GM10248 (cell line): ENCODE measurements around the gene CHPF.

Experiments used
- CTCF ChIA-PET: fragments of 300-600 bp; sonication (Branson Sonifier 250); formaldehyde crosslinking; extraction: SDS; loops from one replicate; lab custom pipeline; 2021; ENCODE audit warnings: antibody characterized with exemption; lab: Yijun Ruan, JAX
- POLR2A ChIA-PET: fragments of 350-650 bp; sonication (Branson Sonifier 250); formaldehyde crosslinking; extraction: SDS; loops from one replicate; lab custom pipeline; 2020; ENCODE audit warnings: antibody characterized with exemption; lab: Yijun Ruan, JAX
- DNase-seq: peaks from one replicate; pipeline ENCODE4 v3.0.0; 2012; ENCODE audit errors: extremely low spot score
- CTCF ChIP-seq: IDR thresholded peaks from 2 replicates; pipeline ENCODE4 v1.5.1; 2012; ENCODE audit warnings: mild to moderate bottlenecking, low read depth; ENCODE audit errors: extremely low read depth, missing control alignments, control extremely low read depth

The CHPF gene

GRCh38 chr2:219500135-219500534, 43.5 kb downstream of the CHPF start:
- ChIA-PET POLR2A (interaction anchor here (0.6 to 1.1 kb wide), 2 partner anchors 10 to 1214 kb away, joined by 3 to 6 read pairs; no protein-coding TSS in a partner anchor), CTCF (interaction anchor here (0.9 to 18.5 kb wide), 11 partner anchors 8 to 205 kb away, joined by 3 to 325 read pairs (median 6); partner anchors contain the start of gene ASIC4)
- no peak for TF ChIP-seq CTCF
- no peak for DNase-seq

GRCh38 chr2:219499555-219499954, 44.1 kb downstream of the CHPF start:
- no peak for DNase-seq
- ChIA-PET CTCF (interaction anchor here (1.0 to 18.5 kb wide), 13 partner anchors 8 to 205 kb away, joined by 3 to 325 read pairs (median 6); partner anchors contain the start of gene ASIC4), POLR2A (interaction anchor here (1.1 kb wide), 1 partner anchor 10 kb away, joined by 3 read pairs; no protein-coding TSS in a partner anchor)
- TF ChIP-seq CTCF, result no peak

GRCh38 chr2:219499058-219499307, 44.6 kb downstream of the CHPF start:
- no peak for DNase-seq
- no peak for TF ChIP-seq CTCF
- CTCF ChIA-PET, result interaction anchor here (0.7 to 18.5 kb wide), 14 partner anchors 11 to 204 kb away, joined by 3 to 325 read pairs (median 6); partner anchors contain the start of genes ASIC4 and DNPEP
- POLR2A ChIA-PET, result interaction anchor here (1.2 to 1.9 kb wide), 3 partner anchors 11 to 111 kb away, joined by 3 to 6 read pairs (median 5); partner anchors contain the start of gene DNPEP

- TF ChIP-seq CTCF, result no peak
- ChIA-PET POLR2A (interaction anchor here (0.5 to 1.9 kb wide), 5 partner anchors 12 to 301 kb away, joined by 3 to 6 read pairs (median 5); partner anchors contain the start of gene DNPEP), CTCF (interaction anchor here (0.7 to 18.5 kb wide), 19 partner anchors 11 to 204 kb away, joined by 3 to 325 read pairs (median 6); partner anchors contain the start of gene DNPEP)
- peak; percentile 98 for DNase-seq
Measured at GRCh38 chr2:219498280-219499057, 45.1 kb downstream of the CHPF start, which contains the start of gene GMPPA. Gene GMPPA (plus strand): TSS chr2:219498891. CDS start chr2:219499976, 1,085 bp downstream.

GRCh38 chr2:219497495-219498279, 45.9 kb downstream of the CHPF start:
- DNase-seq, result peak; percentile 80
- TF ChIP-seq CTCF, result no peak
- POLR2A ChIA-PET, result interaction anchor here (0.5 to 1.9 kb wide), 4 partner anchors 12 to 300 kb away, joined by 3 to 6 read pairs (median 6); partner anchors contain the start of gene DNPEP
- CTCF ChIA-PET, result interaction anchor here (0.7 to 18.5 kb wide), 15 partner anchors 11 to 203 kb away, joined by 3 to 325 read pairs (median 7); no protein-coding TSS in a partner anchor
